K562 (cell line): ENCODE results near the gene PRR36. TPM values are rescaled to one million over a fixed set of nuclear protein-coding genes. Genes with fewer than 3 reads are reported as not detected.

ENCODE experiments used
- ELF4 ChIP-seq: fragments of 450-650 bp; formaldehyde crosslinking; IDR thresholded peaks from 2 replicates; pipeline ENCODE4 v1.4.0; 2022; ENCODE audit warnings: missing genetic modification characterization
- FOXM1 ChIP-seq, 2 experiments: fragments of 450-650 bp in 1 of 2; sonication (generic) in 1 of 2; formaldehyde crosslinking in 1 of 2; IDR thresholded peaks; 2 replicates each; pipeline versions ENCODE4 v1.6.1 to v1.9.0; 2017 to 2022; ENCODE audit warnings: low read depth in 2 of 2, mild to moderate bottlenecking in 2 of 2, missing genetic modification reagents in 1 of 2, moderate library complexity in 1 of 2
- KLF16 ChIP-seq: IDR thresholded peaks from 2 replicates; pipeline ENCODE4 v1.6.1; 2016; ENCODE audit warnings: antibody characterized with exemption
- MAFK ChIP-seq: IDR thresholded peaks from 2 replicates; pipeline ENCODE4 v1.6.1; 2011; ENCODE audit warnings: low read length, improper control_type of control experiment
- MTA2 ChIP-seq: fragments of 450-650 bp; IDR thresholded peaks from 2 replicates; pipeline ENCODE4 v1.6.1; 2016; ENCODE audit warnings: low read depth
- PCBP1 ChIP-seq: fragments of 200-400 bp; formaldehyde crosslinking; IDR thresholded peaks from 2 replicates; pipeline ENCODE4 v1.6.1; 2018; ENCODE audit warnings: mild to moderate bottlenecking, low read depth, low read length; ENCODE audit not compliant: poor library complexity, severe bottlenecking
- PPARD ChIP-seq: fragments of 250-450 bp; sonication (Bioruptor Pico); IDR thresholded peaks from 2 replicates; pipeline ENCODE4 v1.8.0; 2022; ENCODE audit warnings: inconsistent platforms, mild to moderate bottlenecking, moderate library complexity
- PTTG1 ChIP-seq: fragments of 450-650 bp; IDR thresholded peaks from 2 replicates; pipeline ENCODE4 v1.6.1; 2016; ENCODE audit warnings: low read depth, mild to moderate bottlenecking, missing genetic modification characterization, missing compliant biosample characterization
- RCOR1 ChIP-seq, 2 experiments: IDR thresholded peaks; 2 replicates each; pipeline ENCODE4 v1.6.1; 2012; ENCODE audit warnings: low read depth in 2 of 2, low read length in 2 of 2, borderline replicate concordance in 1 of 2, improper control_type of control experiment in 1 of 2
- RFX7 ChIP-seq: fragments of 250-450 bp; sonication (Bioruptor Pico); IDR thresholded peaks from 2 replicates; pipeline ENCODE4 v1.5.1; 2021; ENCODE audit warnings: mild to moderate bottlenecking
- TEAD1 ChIP-seq, 2 experiments: fragments of 450-650 bp in 1 of 2; sonication (generic) in 1 of 2; formaldehyde crosslinking; IDR thresholded peaks; 2 replicates each; pipeline versions ENCODE4 v1.4.0 to v1.8.0; 2020 to 2022; ENCODE audit warnings: mild to moderate bottlenecking in 2 of 2, missing genetic modification reagents in 1 of 2
- ZNF12 ChIP-seq: sonication (generic); formaldehyde crosslinking; IDR thresholded peaks from 2 replicates; pipeline ENCODE4 v1.4.0; 2020; ENCODE audit warnings: mild to moderate bottlenecking, missing genetic modification reagents
- ZNF224 ChIP-seq: sonication (generic); formaldehyde crosslinking; IDR thresholded peaks from 2 replicates; pipeline ENCODE4 v1.8.0; 2022; ENCODE audit warnings: mild to moderate bottlenecking, missing genetic modification reagents
- polyA plus RNA-seq, 8 experiments: library from polyadenylated mRNA; depleted of rRNA in 4 of 8; stranded (reverse) in 5 of 8; unstranded in 3 of 8; fragments of >200 nt; fragmentation: Nextera tagmentation in 2 of 8; fragmentation: Illumina TruSeq in 1 of 8; extraction: Ambion mirVana in 2 of 8; extraction: Trizol in 1 of 8; gene quantifications; 2 replicates each; pipeline versions ENCODE4 v1.2.1 to v1.2.3, GENCODE V29; 2011 to 2014; ENCODE audit warnings: inconsistent platforms in 1 of 8, missing spikeins in 1 of 8
- total RNA-seq, 7 experiments: library from RNA; depleted of rRNA in 6 of 7; stranded (reverse); fragments of >200 nt in 6 of 7; fragmentation: Illumina TruSeq in 2 of 7; extraction: Trizol in 2 of 7; gene quantifications; 2 replicates each; pipeline versions ENCODE4 v1.2.1 to v1.2.3, GENCODE V29; 2011 to 2021; ENCODE audit warnings: low replicate concordance in 1 of 7
- TF ChIP-seq, protein P1 (sequence below): fragments of 450-650 bp; IDR thresholded peaks from 2 replicates; pipeline ENCODE4 v1.6.1; 2016; ENCODE audit warnings: missing biosample characterization, missing genetic modification characterization
- TF ChIP-seq, protein P2 (sequence below): sonication (generic); formaldehyde crosslinking; IDR thresholded peaks from 2 replicates; pipeline ENCODE4 v1.9.0; 2022; ENCODE audit warnings: mild to moderate bottlenecking, missing genetic modification reagents
- TF ChIP-seq, protein P3 (sequence below): IDR thresholded peaks from 2 replicates; pipeline ENCODE4 v1.6.1; 2011; ENCODE audit warnings: borderline replicate concordance, low read depth, mild to moderate bottlenecking, moderate library complexity, low read length; ENCODE audit not compliant: insufficient read depth, poor library complexity, severe bottlenecking
- TF ChIP-seq, protein P4 (sequence below), 2 experiments: fragments of 450-650 bp; conservative IDR thresholded peaks; 2 replicates each; pipeline ENCODE4 v1.6.1; 2017; ENCODE audit warnings: mild to moderate bottlenecking in 2 of 2, moderate library complexity in 2 of 2
- TF ChIP-seq, protein P5 (sequence below): fragments of 450-650 bp; formaldehyde crosslinking; IDR thresholded peaks from 2 replicates; pipeline ENCODE4 v1.4.0; 2020; ENCODE audit warnings: mild to moderate bottlenecking, moderate library complexity
- TF ChIP-seq, protein P6 (sequence below): fragments of 250-450 bp; sonication (Bioruptor Pico); IDR thresholded peaks from 2 replicates; pipeline ENCODE4 v1.8.0; 2021; ENCODE audit warnings: moderate library complexity, mild to moderate bottlenecking, inconsistent platforms

PRR36 gene
- total and polyA plus RNA-seq, 9 of the 15 experiments (the other 6 are each of a cell fraction or from before 2014, with no cell fraction given) = 0.05 to 0.42 (median 0.06) TPM; not detected in 6

DNA sequence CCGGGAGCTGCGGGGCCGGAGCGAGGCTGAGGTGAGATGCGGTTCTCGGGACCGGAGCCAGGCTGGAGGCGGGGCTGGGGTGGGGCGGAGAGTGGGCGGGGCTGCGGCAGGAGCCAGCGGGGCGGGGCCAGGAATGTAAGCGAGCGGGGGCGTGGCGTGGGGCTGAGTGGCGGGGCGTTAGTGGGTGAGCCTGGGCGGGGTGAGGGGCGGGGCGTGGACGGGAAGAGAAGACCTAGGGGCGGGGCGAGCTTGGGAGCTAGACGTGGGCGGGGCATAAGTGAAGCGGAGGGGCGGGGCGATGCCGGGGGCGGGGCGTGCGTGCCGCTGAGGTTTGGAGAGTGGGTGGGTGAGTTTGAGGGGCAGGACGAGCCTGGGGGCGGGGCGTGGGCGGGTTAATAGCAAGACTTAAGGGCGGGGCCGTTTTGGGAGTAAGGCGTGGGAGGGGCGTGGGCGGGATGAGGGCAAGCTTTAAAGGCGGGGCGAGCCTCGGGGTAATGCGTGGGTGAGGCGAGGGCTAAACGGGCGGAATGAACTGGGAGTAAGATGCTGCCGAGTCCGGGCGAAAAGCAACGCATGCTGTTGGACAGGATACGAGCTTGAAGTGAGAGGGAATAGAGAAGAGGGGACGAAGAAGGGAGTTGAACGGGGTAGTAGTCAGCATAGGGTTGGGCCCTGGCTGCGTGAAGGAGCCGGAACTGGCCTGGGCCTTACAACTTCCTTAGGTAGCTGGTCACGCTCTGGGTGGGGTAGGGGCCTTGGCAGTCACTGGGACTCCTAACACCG is 46.5 kb upstream of the PRR36 start (continued):
- TF ChIP-seq ELF4 (CRISPR knock-in tag) (peak; percentile 86), MAFK (no peak), TEAD1 (CRISPR knock-in tag; IDR thresholded peaks at IDR 0.05) (0 out of 4 replicates have a peak, but pooled peaks of 1 of the 2 experiments have one; percentile 73), ZNF224 (CRISPR knock-in tag) (no peak), FOXM1 (IDR thresholded peaks at IDR 0.05; ENCODE audit: low read depth) (no peak), FOXM1 (CRISPR knock-in tag; IDR thresholded peaks at IDR 0.05; ENCODE audit: low read depth) (no peak), RFX7 (CRISPR knock-in tag) (no peak), RCOR1 (IDR thresholded peaks at IDR 0.05; ENCODE audit: borderline replicate concordance in 1 of 2, low read depth in 2 of 2, low read length in 2 of 2) (peak in 1 of 2 experiments; percentile 48; a peak in 2 of 4 replicates), PTTG1 (tag) (no peak), MTA2 (no peak; the same call in 1 of the 2 replicates), ZNF12 (peak; percentile 79; the same call in 1 of the 2 replicates), PCBP1 (peak; percentile 0), PPARD (CRISPR knock-in tag) (no peak), KLF16 (peak; percentile 55; the same call in 1 of the 2 replicates)
- TF ChIP-seq, protein P1, sequence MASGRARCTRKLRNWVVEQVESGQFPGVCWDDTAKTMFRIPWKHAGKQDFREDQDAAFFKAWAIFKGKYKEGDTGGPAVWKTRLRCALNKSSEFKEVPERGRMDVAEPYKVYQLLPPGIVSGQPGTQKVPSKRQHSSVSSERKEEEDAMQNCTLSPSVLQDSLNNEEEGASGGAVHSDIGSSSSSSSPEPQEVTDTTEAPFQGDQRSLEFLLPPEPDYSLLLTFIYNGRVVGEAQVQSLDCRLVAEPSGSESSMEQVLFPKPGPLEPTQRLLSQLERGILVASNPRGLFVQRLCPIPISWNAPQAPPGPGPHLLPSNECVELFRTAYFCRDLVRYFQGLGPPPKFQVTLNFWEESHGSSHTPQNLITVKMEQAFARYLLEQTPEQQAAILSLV = no peak
- TF ChIP-seq, protein P2, sequence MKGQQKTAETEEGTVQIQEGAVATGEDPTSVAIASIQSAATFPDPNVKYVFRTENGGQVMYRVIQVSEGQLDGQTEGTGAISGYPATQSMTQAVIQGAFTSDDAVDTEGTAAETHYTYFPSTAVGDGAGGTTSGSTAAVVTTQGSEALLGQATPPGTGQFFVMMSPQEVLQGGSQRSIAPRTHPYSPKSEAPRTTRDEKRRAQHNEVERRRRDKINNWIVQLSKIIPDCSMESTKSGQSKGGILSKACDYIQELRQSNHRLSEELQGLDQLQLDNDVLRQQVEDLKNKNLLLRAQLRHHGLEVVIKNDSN (CRISPR knock-in tag) = no peak
- TF ChIP-seq, protein P3, sequence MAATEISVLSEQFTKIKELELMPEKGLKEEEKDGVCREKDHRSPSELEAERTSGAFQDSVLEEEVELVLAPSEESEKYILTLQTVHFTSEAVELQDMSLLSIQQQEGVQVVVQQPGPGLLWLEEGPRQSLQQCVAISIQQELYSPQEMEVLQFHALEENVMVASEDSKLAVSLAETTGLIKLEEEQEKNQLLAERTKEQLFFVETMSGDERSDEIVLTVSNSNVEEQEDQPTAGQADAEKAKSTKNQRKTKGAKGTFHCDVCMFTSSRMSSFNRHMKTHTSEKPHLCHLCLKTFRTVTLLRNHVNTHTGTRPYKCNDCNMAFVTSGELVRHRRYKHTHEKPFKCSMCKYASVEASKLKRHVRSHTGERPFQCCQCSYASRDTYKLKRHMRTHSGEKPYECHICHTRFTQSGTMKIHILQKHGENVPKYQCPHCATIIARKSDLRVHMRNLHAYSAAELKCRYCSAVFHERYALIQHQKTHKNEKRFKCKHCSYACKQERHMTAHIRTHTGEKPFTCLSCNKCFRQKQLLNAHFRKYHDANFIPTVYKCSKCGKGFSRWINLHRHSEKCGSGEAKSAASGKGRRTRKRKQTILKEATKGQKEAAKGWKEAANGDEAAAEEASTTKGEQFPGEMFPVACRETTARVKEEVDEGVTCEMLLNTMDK = no peak
- TF ChIP-seq, protein P4, sequence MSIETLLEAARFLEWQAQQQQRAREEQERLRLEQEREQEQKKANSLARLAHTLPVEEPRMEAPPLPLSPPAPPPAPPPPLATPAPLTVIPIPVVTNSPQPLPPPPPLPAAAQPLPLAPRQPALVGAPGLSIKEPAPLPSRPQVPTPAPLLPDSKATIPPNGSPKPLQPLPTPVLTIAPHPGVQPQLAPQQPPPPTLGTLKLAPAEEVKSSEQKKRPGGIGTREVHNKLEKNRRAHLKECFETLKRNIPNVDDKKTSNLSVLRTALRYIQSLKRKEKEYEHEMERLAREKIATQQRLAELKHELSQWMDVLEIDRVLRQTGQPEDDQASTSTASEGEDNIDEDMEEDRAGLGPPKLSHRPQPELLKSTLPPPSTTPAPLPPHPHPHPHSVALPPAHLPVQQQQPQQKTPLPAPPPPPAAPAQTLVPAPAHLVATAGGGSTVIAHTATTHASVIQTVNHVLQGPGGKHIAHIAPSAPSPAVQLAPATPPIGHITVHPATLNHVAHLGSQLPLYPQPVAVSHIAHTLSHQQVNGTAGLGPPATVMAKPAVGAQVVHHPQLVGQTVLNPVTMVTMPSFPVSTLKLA (conservative IDR thresholded peaks at IDR 0.05) = peak in 1 of 2 experiments; percentile 53; a peak in 3 of 4 replicates
- TF ChIP-seq, protein P5, sequence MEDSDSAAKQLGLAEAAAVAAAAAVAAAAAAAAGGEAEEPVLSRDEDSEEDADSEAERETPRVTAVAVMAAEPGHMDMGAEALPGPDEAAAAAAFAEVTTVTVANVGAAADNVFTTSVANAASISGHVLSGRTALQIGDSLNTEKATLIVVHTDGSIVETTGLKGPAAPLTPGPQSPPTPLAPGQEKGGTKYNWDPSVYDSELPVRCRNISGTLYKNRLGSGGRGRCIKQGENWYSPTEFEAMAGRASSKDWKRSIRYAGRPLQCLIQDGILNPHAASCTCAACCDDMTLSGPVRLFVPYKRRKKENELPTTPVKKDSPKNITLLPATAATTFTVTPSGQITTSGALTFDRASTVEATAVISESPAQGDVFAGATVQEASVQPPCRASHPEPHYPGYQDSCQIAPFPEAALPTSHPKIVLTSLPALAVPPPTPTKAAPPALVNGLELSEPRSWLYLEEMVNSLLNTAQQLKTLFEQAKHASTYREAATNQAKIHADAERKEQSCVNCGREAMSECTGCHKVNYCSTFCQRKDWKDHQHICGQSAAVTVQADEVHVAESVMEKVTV (CRISPR knock-in tag) = no peak
- TF ChIP-seq, protein P6, sequence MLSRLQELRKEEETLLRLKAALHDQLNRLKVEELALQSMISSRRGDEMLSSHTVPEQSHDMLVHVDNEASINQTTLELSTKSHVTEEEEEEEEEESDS = no peak
